ENCODE measurements around the gene NPHP3.
"Not testable (repeated sequence)": the region's sequence is repeated elsewhere in the genome, so short reads cannot be mapped to it uniquely, and the experiment has no call there.

Gene NPHP3, protein sequence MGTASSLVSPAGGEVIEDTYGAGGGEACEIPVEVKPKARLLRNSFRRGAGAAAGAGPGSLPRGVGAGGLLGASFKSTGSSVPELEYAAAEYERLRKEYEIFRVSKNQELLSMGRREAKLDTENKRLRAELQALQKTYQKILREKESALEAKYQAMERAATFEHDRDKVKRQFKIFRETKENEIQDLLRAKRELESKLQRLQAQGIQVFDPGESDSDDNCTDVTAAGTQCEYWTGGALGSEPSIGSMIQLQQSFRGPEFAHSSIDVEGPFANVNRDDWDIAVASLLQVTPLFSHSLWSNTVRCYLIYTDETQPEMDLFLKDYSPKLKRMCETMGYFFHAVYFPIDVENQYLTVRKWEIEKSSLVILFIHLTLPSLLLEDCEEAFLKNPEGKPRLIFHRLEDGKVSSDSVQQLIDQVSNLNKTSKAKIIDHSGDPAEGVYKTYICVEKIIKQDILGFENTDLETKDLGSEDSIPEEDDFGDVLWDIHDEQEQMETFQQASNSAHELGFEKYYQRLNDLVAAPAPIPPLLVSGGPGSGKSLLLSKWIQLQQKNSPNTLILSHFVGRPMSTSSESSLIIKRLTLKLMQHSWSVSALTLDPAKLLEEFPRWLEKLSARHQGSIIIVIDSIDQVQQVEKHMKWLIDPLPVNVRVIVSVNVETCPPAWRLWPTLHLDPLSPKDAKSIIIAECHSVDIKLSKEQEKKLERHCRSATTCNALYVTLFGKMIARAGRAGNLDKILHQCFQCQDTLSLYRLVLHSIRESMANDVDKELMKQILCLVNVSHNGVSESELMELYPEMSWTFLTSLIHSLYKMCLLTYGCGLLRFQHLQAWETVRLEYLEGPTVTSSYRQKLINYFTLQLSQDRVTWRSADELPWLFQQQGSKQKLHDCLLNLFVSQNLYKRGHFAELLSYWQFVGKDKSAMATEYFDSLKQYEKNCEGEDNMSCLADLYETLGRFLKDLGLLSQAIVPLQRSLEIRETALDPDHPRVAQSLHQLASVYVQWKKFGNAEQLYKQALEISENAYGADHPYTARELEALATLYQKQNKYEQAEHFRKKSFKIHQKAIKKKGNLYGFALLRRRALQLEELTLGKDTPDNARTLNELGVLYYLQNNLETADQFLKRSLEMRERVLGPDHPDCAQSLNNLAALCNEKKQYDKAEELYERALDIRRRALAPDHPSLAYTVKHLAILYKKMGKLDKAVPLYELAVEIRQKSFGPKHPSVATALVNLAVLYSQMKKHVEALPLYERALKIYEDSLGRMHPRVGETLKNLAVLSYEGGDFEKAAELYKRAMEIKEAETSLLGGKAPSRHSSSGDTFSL (N-terminal part only)

GRCh38 chr3:132722165-132723023 is at the start of gene NPHP3:
Gene NPHP3, minus strand, starts transcription at chr3:132722409. Its CDS starts 54 bp downstream, at chr3:132722355.
- TF ChIP-seq ZFX (IDR thresholded peaks at IDR 0.05), result peak; percentile 83
- peak; percentile 38 for TF ChIP-seq CTCF (conservative IDR thresholded peaks at IDR 0.05)
- H3K27ac ChIP-seq, result peak within 1 kb of the TSS; percentile 84

GRCh38 chr3:132758740-132759139 is 36.5 kb upstream of the NPHP3 start:
- no peak overlapping the region for H3K27ac ChIP-seq
- TF ChIP-seq CTCF (conservative IDR thresholded peaks at IDR 0.05), result no peak
- TF ChIP-seq ZFX (IDR thresholded peaks at IDR 0.05), result no peak

GRCh38 chr3:132756108-132756650 is 34.0 kb upstream of the NPHP3 start:
- no peak overlapping the region; the same call in 1 of the 2 replicates for H3K27ac ChIP-seq
- TF ChIP-seq ZFX (IDR thresholded peaks at IDR 0.05), result no peak
- no peak for TF ChIP-seq CTCF (conservative IDR thresholded peaks at IDR 0.05)

GRCh38 chr3:132753946-132754345 is 31.7 kb upstream of the NPHP3 start:
- TF ChIP-seq ZFX (IDR thresholded peaks at IDR 0.05) (no peak), CTCF (conservative IDR thresholded peaks at IDR 0.05) (no peak)
- no peak overlapping the region for H3K27ac ChIP-seq

DNA sequence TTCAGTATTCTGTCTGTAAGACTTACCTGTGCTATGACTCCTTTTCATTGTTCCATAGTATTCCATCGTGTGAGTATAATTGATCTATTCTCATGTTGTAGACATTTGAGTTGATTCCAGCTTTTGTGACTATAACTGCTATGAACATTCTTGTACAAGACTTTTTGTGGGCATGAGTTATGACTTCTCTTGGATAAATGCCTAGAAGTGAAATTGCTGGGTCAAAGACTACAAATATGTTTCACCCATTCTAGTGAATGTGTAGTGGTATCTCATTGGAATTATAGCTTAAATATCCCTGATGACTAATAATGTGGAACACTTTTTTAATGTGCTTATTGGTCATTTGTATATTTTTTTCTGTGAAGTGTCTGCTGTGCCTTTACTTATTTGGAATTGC is 27.6 kb upstream of the NPHP3 start:
- TF ChIP-seq ZFX (IDR thresholded peaks at IDR 0.05), result no peak

GRCh38 chr3:132746720-132747119 is 24.5 kb upstream of the NPHP3 start:
- not testable (repeated sequence) for H3K27ac ChIP-seq

More for the DNA sequence above, 27.6 kb upstream of the NPHP3 start:
- H3K27ac ChIP-seq, result no peak overlapping the region

DNA sequence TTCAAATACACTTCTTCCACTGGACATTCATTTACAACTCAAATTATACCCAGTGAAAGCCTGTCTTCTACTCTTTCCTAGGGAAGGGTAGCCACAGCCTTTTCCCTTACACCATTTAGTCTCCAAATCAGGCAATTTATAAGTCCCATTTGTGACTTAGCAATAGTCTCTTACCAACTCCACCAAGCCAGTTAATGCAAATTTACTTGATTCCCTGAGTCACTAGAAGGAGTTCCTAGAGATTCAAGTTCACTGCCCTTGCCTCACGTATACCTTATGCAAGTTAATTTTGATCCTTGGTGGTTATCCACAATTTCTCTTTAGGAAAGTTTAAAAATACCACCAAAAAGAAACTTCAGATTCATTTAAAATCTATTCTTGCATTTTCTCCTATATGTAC is 16.1 kb upstream of the NPHP3 start:
- TF ChIP-seq ZFX (IDR thresholded peaks at IDR 0.05), result no peak
- TF ChIP-seq CTCF (conservative IDR thresholded peaks at IDR 0.05), result no peak
- H3K27ac ChIP-seq, result no peak overlapping the region

Data from C4-2B (cell line).